Measurements from ENCODE around the gene SMOC2.

SMOC2 gene

DNA sequence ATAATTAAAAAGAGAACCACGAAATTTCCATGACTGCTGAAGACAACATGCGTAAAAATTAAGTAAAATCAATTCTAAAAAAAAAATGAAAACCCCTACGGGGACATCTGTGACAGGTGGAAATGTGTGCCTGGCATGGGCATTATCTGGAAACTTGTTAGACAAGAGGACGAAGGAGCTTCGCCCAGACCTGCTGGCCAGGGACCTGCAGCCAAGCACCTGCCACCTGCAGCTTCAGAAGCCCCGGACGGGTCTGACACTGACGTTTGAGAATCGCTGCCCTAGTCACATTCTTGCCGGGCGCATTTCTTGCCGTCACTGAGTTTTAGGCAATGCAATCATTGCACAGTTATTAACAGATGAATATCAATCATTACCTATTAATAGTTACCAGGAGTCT lies 140.3 kb downstream of the SMOC2 start:
- DNase-seq: no peak

DNA sequence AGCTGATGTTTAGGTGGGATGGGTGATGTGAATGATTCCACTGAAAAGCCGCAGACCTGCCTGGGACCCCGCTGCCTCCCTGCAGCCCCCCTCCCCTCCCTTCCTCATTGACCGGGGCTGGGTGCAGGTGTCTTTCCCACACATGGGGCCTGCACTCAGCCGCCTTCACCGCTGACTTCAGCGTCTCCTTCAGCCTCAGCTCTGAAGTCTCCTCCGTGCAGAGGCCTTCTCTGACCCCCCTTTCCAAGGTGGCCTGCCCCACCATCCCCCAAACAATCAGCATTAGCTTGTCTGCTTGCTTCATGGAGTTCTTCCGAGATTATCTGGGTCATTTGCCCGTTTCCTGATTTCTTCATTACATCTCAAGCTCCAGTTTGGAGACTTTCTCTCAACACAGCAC lies 140.7 kb downstream of the SMOC2 start:
- no peak for DNase-seq

DNA sequence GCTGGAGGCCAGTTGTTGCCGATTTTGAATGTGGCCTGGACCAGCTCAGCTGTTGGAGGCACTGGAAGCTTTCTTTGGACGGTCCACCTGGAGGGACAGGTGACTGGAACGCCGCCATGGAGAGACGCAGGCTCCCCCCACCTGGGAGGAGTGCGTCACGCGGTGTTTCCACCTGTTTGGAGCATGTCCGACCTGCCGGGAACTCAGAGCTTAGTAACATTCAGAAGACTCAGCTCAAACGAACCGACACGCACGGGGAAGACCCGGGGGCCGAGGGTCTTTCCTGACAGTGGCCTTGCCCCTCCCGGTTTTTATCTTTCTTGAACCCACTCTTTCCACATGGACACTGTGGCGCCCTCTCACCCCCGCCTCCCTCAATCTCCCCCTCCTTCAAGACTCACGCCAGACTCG lies 141.6 kb downstream of the SMOC2 start:
- no peak for DNase-seq

DNA sequence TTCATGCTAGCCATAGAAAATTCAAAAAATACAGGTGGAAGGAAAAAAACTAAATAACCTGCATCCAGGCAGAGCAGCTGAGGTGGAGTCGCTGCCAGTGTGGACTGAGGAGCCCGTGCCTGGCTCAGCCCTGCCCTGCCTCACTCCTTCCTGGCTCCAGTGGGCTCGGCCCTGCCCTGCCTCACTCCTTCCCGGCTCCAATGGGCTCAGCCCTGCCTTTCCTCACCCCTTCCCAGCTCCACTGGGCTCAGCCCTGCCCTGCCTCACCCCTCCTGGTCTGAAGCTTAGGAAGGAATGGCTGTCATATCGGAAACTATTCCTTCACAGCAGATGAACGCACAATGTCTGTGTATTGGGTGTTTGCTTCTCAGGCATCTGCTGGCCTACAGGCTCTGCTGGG lies 142.1 kb downstream of the SMOC2 start:
- DNase-seq: no peak

DNA sequence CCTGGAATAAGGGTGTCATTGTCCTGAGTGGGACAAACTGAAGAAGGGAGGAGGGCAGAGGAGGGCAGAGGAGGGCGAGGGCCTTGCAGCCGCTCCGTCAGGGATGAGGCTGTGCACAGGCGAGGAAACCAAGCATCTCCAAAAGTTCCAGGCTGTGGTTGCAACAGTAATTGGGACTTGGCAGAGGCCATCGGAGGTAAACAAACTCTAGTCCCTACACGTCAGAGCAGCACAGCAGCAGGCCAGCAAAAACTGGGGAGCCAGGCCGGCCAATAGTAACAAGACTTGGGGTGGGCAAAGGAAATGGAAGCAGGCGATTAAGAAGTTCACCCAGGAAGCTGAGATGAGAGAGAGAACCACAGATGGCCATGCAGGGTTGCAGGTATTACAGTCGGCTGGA lies 142.8 kb downstream of the SMOC2 start:
- DNase-seq: no peak

DNA sequence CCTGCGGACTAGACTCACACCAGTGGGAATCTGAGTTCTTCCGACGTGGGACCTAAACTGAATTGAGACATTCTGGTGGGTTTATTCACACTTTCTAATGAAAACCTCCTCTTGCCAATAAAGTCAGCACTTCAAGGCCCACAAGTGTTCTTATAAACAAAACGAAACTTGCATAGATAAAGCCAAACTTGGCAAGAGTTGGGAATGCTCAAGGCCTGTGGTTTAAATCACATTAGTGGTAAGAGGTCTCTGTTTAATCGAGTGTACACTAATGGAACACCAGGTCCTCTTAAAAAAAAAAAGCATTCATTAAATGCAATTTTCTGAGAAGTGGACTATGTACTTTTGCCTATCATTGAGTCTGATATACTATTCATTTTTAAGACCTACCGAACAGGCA lies 143.3 kb downstream of the SMOC2 start:
- DNase-seq: no peak

DNA sequence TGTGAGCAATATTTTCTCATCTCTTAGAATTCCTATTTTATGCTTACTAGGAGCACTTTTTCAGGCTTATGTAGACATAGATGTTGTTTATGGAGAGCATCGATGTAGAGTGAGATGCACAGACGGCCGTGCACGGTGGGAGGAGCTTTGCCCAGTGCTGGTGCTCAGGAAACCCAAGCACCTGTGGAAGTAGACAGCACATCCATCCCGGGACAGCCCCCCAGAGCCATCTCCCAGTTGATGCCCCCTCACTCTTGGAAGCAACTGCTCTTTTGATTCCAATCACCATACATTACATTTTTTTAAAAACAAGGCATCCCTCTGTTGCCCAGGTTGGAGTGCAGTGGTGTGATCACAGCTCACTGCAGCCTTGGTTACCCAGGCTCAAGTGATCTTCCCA lies 143.7 kb downstream of the SMOC2 start:
- no peak for DNase-seq

DNA sequence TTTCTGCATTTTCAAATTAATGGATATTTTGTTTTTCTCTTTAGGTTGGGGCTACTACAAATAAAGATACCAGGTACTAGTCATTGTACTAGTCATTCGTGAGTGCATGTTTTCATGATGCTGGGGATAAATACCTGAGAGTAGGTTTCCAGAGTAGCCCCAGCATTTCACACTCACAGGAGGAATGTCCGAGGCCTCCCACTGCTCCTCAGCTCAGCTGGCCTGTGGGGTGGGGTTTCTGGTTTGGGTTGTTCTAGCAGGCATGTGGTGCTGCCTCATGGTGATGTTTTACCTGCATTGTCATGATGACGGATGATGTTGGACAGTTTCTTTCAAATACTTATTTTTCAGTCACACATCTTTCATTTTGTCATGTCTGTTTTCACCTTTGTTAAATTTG lies 144.5 kb downstream of the SMOC2 start:
- DNase-seq: no peak

DNA sequence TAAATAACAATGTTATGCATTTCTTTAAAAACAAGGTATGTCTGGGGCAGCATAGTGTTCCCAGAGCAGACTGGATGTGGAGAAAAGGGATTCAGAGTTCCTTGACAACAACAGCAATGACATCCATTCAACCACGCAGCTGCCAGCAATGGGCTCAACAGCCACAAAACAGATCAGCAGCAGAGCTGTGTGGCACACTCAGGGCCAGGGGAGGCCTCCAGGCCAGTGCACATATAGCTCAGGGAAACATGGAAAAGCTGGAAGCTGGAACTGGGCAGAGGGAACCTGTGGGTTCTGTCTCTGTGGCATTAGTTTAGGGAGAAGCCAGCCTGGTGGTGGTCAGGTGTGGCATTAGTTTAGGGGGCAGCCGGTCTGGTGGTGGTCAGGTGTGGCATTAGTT lies 148.3 kb downstream of the SMOC2 start:
- DNase-seq: no peak

DNA sequence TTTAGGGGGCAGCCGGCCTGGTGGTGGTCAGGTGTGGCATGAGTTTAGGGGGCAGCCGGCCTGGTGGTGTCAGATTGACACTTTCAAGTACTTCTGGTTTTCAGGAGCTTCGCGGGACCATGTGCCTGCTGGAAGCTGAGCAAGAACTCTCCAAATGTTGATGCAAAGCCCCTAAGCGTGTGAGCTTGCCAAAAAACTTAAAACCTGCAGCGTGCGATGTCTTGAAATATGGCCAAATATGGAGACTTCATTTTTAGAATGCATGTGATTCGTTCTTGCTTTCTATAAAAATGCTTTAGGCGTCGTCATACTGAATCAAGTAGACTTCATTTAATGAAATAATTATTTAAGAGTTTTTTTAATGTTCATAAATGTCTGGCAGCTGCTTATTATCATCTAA lies 149.4 kb downstream of the SMOC2 start:
- no peak for DNase-seq

DNA sequence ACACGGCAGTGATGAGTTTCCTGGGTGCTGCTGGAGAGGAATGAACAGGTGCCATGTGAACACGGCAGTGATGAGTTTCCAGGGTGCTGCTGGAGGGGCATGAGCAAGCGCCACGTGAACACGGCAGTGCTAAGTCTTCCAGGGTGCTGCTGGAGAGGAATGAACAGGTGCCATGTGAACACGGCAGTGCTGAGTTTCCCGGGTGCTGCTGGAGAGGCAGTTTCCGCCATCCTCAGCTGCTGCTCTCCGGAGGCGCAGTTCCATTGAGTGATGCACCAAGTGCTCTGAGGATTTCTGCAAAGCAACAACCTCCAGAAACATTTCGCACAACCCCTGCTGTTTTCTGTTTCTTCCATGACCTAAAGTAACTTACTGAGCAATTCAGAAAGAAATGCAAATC lies 155.4 kb downstream of the SMOC2 start:
- peak in 1 of 2 experiments; percentile 51 for DNase-seq

DNA sequence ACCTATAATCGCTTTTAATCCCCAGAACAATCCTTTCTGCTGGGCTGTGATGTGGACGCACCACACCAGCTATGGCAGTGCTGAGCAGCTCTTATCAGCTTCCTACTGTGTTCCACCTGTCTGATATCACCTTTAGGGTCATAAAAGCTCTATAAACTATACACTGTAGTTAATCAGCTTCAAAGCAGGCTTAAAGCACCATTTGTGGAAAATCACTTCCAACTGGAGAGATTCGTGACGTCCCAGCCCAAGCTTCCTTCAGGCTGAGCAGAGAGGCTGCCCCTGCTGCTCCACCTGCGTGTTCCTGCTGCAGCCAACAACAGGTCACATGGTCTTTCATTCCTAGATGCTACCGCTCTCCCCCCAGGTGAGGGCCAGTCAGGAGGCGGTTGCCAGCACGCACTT lies 156.5 kb downstream of the SMOC2 start:
- DNase-seq: no peak

DNA sequence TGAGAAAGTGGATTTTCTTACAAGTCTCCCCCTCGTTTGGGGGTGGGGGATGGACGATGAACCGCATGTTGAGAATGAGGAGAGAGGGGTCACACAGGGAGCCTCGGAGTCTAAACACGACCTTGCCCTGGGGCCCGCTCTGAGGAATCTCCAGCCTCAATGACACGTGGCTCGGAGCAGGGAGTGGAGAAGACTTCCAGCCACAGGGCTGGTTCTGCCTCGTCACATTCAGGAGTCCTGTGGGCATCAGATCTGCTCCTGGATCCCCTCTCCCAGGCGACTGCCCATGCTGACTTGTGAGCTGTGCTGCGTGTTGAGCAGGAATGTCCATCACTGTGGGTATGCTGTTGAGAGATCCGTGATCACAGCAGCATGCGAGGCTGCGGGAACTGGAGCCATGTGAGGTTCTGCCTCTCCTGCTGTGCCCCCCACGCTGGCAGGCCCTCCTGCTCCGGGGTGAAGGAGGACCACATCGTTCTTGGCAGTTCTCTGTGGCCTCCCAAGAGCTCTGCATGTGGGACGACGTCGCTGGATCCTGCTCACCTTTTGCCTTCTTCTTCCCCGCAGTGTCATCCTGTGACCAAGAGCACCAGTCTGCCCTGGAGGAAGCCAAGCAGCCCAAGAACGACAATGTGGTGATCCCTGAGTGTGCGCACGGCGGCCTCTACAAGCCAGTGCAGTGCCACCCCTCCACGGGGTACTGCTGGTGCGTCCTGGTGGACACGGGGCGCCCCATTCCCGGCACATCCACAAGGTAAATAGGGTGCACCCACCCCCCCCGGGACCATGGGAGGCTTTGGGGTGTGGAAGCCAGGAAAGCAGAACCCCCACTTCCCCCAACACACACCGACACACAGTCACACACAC lies 157.5 kb downstream of the SMOC2 start:
- no peak for DNase-seq

DNA sequence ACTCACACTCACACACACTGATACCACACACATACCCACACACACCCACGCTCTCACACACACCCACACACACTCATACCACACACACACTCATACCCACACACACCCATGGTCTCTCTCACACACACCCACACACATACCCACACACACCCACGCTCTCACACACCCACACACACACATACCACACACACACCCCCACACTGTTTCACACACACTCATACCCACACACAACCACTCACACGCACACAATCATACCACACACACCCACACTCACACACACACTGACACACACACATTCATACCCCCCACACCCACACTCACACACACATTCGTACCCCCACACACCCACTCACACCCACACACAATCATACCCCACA lies 158.1 kb downstream of the SMOC2 start:
- no peak for DNase-seq

DNA sequence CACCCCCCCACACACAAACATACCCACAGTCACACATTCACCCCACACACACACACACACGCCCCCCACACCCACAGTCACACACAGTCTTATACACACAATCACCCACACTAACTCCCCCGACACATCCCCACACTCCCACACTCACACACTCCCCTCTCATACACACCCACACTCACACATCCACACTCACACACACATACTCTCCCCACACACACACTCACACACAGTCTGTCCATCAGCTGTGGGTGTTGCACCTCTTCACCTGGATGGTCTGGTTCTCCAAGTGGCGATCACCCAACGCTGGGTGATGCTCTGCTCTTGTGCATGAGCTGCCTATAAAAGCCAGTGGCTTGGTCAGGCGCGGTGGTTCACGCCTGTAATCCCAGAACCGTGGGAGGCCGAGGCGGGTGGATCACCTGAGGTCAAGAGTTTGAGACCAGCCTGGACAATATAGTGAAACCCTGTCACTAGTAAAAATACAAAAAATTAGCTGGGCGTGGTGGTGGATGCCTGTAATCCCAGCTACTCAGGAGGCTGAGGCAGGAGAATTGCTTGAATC lies 158.9 kb downstream of the SMOC2 start:
- no peak for DNase-seq

DNA sequence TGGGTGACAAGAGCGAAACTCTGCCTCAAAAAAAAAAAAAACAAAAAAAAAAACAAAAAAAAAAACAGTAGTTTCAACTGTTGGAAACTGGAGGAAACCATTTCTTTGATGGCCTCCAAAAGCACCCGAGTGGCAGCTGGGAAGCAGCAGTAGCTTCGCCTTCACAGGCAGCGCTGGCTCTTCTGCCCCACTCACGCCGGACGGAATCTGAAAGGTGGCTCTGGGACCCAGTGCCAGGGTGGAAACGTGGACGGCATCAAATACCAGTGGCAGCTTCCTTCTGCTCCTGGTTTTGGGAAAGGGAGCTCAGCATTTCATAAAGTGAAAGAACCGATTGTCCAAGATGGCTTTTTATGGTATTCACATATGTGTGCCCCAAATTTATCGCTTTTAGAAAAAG lies 159.4 kb downstream of the SMOC2 start:
- DNase-seq: no peak

DNA sequence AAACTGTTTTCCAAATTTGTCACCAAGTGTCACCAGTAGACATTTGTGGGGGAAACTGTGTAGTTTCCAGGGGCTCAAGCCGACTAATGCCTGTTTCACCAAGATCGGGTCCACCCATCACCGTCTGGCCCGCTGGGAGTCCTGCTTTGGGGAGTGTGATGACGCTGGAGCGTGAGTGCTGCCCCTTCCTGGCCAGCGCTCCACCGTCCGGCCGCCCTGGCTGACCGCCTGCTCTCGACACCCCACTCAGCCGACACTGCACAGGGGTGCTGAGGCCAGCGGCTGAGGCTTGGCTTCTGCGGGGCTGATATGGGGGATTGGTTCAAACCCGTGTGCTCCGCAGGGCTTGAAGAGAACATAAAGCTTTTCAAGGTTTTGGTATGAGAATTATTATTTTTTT lies 160.1 kb downstream of the SMOC2 start:
- DNase-seq: no peak

DNA sequence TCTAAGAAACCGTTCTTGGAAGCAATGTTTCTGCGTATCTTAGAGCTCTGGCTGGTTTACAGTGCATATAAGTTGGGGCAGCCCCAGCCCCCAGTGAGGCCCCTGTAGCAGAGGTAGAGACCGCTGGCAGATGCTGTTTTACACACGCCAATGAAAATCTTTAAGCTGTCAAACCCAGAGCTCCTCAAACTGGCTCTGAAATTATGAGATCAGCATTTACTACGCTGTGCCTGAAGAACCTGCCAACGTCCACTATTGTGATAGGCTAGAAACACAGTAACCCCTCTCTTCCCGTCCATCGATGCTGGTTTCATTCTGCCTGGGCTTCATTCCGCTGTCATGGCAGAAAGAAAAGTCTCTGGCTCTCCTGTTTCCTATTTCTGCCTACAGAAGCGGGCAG lies 160.6 kb downstream of the SMOC2 start:
- DNase-seq: no peak

DNA sequence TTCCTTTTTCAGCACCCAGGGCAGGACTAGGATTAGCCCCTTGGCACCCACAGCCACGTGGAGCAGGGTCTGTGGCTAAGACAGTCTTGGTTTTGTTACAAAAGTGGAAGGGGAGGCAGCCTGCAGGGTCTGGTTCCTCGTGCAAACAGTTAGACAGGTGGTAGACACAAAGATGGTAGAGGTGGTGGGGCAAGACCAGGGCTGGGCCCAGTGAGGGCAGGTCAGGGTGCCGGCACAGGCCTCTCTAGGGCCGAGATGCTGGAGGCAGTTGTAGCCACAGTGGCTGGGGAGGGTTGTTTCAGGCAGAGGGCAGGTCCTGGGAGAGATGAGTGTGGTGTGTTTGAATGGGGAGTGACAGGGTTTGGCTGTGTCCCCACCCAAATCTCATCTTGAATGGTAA lies 161.6 kb downstream of the SMOC2 start:
- no peak for DNase-seq

DNA sequence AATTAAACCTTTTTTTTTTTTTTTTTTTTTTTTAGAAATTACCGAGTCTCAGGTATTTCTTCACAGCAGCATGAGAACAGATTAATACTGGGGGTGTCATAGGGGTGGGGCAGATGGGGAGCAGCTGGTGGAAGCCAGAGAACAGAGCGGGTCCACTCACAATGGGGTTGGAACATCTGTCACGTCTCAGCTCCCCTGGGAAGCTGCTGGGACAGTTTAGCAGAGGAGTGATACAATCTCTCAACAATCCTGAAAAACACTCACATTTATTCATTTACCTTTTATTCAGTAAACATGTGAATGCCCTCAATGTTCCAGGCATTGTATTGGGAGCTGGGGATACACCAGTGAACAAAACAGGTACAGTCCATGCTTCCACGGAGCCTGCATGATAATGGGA lies 162.2 kb downstream of the SMOC2 start:
- no peak for DNase-seq

DNA sequence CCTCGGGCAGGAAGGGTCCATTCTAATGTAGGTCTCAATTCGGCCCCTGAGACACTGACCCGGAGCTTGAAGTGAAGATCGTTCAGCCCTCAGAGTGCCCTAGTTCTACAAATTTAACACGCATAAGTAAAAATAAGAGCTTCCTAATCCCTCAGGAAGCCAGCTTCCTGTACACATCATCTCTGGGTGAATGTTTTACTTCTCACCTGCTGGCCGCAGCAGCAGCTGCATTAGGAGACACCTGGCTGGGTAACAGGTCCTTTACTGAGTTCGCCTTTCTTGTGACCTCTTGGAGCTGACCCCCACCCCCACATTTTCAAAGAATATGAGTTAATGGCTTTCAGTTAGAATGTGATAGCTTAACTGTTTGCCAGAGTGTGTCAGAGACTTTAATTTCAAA lies 165.0 kb downstream of the SMOC2 start:
- DNase-seq: no peak

DNA sequence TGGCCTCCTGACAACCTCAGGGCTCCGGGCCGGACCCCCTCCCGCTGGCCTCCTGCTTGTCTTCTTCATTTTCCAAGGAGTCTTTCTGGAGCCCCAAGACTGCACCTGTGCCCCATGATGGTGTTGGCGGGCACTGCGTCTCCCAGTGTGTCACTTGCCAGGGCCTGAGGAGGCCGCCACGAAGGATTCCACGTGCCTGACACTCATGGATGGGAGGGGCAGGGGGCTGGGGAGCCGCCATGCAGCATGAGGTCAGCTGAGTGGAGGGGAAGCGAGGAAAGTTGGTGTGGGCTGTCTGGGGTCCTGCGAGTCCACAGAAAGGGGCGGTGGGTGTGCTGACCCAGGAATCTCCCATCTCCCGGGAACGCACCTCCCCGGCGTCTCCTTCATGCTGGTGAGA lies 165.7 kb downstream of the SMOC2 start:
- DNase-seq: no peak

DNA sequence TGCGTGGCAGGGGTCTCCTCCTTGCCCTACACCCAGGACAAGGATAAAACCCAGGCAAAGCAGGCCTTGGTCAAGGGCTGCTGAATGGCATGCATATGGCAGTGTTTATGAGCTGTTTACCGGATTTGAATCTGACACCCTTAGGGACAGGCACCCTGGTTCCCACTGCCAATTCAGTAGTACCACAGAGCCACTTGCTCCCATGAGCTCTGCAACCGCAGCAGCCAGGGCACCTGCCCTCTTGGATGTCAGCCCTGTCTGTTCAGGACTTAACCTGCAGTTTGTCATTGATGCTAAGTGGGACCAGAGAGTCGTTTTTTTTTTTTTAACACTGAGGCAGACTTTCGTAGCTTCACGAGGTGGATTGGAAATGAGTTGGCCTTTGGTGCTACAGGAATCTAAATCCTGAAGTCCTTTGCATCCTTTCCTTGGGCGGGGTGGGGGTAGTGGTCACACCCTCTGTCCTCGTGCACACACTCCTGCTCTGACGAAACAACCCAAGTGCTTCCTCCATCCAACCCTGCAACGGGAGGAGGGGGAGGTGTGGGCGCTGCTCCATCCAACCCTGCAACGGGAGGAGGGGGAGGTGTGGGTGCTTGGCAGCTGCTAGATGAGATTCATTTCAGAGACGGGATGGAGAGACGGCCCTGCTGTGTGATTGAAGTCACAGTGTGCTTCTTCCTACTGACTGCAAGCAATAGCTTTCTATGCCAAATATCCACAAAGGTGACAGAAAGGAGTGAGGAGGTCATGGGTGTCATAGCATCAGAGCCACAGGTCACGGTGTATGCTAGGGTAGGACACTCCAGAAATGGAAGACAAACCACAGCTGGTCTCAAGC lies 166.5 kb downstream of the SMOC2 start:
- peak in 1 of 2 experiments; percentile 65 for DNase-seq

DNA sequence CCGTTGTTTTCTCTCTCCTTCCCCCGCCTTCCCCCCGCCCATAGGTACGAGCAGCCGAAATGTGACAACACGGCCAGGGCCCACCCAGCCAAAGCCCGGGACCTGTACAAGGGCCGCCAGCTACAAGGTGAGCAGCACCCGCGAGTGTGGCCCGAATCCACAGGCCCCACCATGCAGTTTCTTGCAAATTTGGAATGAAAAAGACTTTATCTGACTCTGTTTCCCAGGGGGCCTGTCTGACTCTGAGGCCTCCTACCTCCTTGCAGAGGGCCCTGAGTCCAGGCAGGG lies 167.1 kb downstream of the SMOC2 start:
- DNase-seq: no peak
